Peyer's patch (tissue), 4 donors: ENCODE measurements around the gene KCNK4. TPM values are rescaled to one million over a fixed set of nuclear protein-coding genes. Genes with fewer than 3 reads are reported as not detected.
"Not testable (repeated sequence)": the region's sequence is repeated elsewhere in the genome, so short reads cannot be mapped to it uniquely, and the experiment has no call there.

ENCODE experiments used
- DNase-seq, 3 donors: peaks; one replicate each; pipeline ENCODE4 v3.0.0-alpha.2; 2017 to 2019
- H3K27ac ChIP-seq, 4 donors: fragments of 200-600 bp; sonication (generic); one replicate each; pipeline ENCODE4 v1.5.1; 2016 to 2019
- H3K27me3 ChIP-seq, 2 donors: fragments of 200-600 bp; sonication (generic); one replicate each; pipeline ENCODE4 v1.5.1; 2019
- H3K36me3 ChIP-seq, 3 donors: fragments of 200-600 bp; sonication (generic); one replicate each; pipeline ENCODE4 v1.5.1; 2016 to 2019
- H3K4me1 ChIP-seq, 4 donors: fragments of 200-600 bp; sonication (generic); one replicate each; pipeline ENCODE4 v1.5.1; 2016 to 2019
- H3K4me3 ChIP-seq, 4 donors: fragments of 200-600 bp; sonication (generic); 1 replicate in 3 of 4; 2 replicates in 1 of 4; pipeline ENCODE4 v1.5.1; 2016 to 2019; ENCODE audit warnings: mild to moderate bottlenecking in 1 of 4
- H3K9me3 ChIP-seq, 4 donors: fragments of 200-600 bp; sonication (generic); one replicate each; pipeline ENCODE4 v1.5.1; 2016 to 2019; ENCODE audit warnings: mild to moderate bottlenecking in 1 of 4
- POLR2A ChIP-seq, 2 donors: fragments of 450-650 bp; IDR thresholded peaks; one replicate each; pipeline ENCODE4 v1.5.1; 2017; ENCODE audit warnings: antibody characterized with exemption in 2 of 2, mild to moderate bottlenecking in 2 of 2, moderate library complexity in 2 of 2
- total RNA-seq, 4 donors: library from RNA; depleted of rRNA; stranded (reverse); fragments of >200 nt; gene quantifications; one replicate each; pipeline ENCODE4 v1.1.0, GENCODE V29; 2016
- TF ChIP-seq, protein P1 (sequence below), 6 experiments: fragments of 450-650 bp in 4 of 6; fragments of 200-600 bp in 2 of 6; sonication (generic) in 1 of 6; IDR thresholded peaks; one replicate each; pipeline ENCODE4 v1.5.1; 2017 to 2019; ENCODE audit warnings: antibody characterized with exemption in 6 of 6, mild to moderate bottlenecking in 3 of 6, moderate library complexity in 1 of 6

Gene KCNK4
- total RNA-seq, 4 donors from 2014 or later, result not detected

DNA sequence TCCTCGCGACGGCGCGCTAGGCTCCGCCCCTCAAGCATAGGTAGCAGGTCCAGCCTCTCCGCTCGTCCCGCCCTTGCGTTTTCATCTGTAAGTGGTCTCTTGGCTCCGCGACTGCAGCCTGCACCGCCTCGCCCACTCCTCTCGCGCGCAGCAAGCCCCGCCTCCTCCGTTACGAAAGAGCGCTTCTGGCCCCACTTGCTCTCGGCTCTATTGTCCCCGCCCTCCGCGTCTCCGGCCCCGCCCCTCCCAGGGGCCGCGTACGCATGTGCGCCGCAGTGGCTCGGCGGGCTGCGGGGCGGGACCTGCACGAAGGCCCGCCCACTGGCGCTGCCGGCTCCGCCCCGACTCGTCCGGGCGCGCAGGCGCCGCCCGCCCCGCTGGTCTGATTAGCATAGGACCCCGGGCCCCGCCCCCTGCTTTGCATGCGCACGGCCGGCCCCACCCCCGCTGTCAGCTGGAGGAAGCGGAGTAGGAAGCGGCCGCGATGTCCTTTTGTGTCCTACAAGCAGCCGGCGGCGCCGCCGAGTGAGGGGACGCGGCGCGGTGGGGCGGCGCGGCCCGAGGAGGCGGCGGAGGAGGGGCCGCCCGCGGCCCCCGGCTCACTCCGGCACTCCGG is 14.1 kb downstream of the KCNK4 start, which contains the start of gene ESRRA:
Gene ESRRA (plus strand): TSS at position 450 of the 616 bp plus-strand sequence. CDS start 1,656 bp downstream, outside the sequence.
- Histone ChIP-seq H3K4me3 (peak within 1 kb of the TSS; percentile 82 to 97 (median 92)), H3K36me3 (peaks cover 0 to 13% (median 0%) of the 10 kb centered on the region in 3 donors), H3K9me3 (no peaks in the 10 kb centered on the region), H3K27me3 (peaks cover 0 to 1% of the 10 kb centered on the region in 2 donors), H3K27ac (peak within 1 kb of the TSS; percentile 89 to 100 (median 96)), H3K4me1 (peaks cover 3 to 42% (median 22%) of the 10 kb centered on the region in 4 donors)
- DNase-seq, result peak; percentile 100
- TF ChIP-seq POLR2A (IDR thresholded peaks at IDR 0.05), result peak; percentile 68 to 86
- TF ChIP-seq, protein P1, sequence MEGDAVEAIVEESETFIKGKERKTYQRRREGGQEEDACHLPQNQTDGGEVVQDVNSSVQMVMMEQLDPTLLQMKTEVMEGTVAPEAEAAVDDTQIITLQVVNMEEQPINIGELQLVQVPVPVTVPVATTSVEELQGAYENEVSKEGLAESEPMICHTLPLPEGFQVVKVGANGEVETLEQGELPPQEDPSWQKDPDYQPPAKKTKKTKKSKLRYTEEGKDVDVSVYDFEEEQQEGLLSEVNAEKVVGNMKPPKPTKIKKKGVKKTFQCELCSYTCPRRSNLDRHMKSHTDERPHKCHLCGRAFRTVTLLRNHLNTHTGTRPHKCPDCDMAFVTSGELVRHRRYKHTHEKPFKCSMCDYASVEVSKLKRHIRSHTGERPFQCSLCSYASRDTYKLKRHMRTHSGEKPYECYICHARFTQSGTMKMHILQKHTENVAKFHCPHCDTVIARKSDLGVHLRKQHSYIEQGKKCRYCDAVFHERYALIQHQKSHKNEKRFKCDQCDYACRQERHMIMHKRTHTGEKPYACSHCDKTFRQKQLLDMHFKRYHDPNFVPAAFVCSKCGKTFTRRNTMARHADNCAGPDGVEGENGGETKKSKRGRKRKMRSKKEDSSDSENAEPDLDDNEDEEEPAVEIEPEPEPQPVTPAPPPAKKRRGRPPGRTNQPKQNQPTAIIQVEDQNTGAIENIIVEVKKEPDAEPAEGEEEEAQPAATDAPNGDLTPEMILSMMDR (IDR thresholded peaks at IDR 0.05), result no peak

DNA sequence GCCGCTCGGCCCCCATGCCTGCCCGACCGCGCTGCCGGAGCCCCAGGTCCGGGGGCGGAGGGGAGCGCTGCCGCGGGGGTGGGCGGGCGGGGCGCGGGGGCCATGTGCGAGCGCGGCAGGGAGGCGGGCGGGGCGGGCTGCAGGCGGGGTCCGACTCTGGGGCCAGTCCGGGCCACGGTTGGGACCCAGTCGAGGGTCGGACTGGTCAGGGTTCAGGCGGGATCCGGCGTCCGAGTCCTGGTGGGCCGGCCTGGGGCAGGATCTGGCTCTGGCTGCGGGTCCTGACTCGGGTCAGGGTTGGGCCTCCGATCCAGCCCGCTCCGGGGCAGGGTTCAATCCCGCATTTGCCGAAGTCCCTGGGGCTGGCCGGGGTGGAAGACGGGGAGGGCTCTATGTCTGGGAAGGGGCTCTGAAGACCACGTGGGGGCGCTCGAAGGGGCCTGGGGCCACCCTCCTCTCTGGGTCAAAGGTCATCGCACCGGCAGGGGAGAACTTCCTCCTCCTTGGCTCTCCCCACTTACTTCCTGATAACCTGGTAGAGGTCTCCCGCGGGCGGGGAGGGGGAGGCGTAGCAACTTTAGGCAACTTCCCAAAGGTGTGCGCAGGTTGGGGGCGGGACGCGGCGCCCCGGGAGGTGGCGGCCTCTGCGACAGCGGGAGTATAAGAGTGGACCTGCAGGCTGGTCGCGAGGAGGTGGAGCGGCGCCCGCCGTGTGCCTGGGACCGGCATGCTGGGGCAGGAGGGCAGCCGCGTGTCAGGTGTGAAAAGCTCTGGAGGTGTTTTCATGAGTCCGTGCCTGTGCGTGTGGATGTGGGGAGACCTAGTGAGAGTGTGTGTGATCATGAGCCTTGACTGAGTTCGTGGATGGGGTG is 14.8 kb downstream of the KCNK4 start:
- peaks cover 3 to 34% (median 15%) of the 10 kb centered on the region in 4 donors for H3K4me1 ChIP-seq
- peak overlapping the region; percentile 85 to 100 (median 96) for H3K27ac ChIP-seq
- H3K9me3 ChIP-seq, result no peaks in the 10 kb centered on the region
- H3K27me3 ChIP-seq, result no peaks in the 10 kb centered on the region
- peak; percentile 71 to 74 for TF ChIP-seq POLR2A (IDR thresholded peaks at IDR 0.05)
- TF ChIP-seq, protein P1 (IDR thresholded peaks at IDR 0.05), result peak in 3 of 6 experiments; percentile 1 to 25 (median 14)
- H3K36me3 ChIP-seq, result peaks cover 0 to 13% (median 0%) of the 10 kb centered on the region in 3 donors
- DNase-seq, result peak; percentile 82 to 94 (median 87)
- H3K4me3 ChIP-seq, result peak overlapping the region; percentile 82 to 97 (median 92)

DNA sequence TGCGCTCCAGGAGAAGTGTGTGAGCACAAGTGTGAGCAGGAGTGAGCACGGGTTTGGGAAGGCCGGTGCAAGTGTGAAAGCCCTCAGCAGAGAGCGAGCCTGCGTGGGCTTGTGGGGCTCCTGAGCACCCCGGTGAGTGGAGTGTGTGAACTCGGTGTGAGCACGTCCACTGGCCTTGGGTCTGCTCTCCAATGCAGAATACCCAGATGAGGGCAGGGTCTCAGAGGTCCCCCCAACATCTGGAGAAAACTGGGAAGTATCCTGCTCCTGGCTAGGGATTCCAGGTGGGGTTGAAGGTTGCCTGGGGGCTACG is 15.4 kb downstream of the KCNK4 start:
- no peak for DNase-seq
- no peaks in the 10 kb centered on the region for H3K27me3 ChIP-seq
- H3K36me3 ChIP-seq, result peaks cover 0 to 13% (median 0%) of the 10 kb centered on the region in 3 donors
- peak overlapping the region; percentile 85 to 100 (median 96) for H3K27ac ChIP-seq
- peak in 1 of 2 donors; percentile 1 for TF ChIP-seq POLR2A (IDR thresholded peaks at IDR 0.05)
- TF ChIP-seq, protein P1 (IDR thresholded peaks at IDR 0.05), result no peak
- peak overlapping the region; percentile 82 to 97 (median 92) for H3K4me3 ChIP-seq
- H3K9me3 ChIP-seq, result no peaks in the 10 kb centered on the region
- H3K4me1 ChIP-seq, result peaks cover 3 to 34% (median 13%) of the 10 kb centered on the region in 4 donors

DNA sequence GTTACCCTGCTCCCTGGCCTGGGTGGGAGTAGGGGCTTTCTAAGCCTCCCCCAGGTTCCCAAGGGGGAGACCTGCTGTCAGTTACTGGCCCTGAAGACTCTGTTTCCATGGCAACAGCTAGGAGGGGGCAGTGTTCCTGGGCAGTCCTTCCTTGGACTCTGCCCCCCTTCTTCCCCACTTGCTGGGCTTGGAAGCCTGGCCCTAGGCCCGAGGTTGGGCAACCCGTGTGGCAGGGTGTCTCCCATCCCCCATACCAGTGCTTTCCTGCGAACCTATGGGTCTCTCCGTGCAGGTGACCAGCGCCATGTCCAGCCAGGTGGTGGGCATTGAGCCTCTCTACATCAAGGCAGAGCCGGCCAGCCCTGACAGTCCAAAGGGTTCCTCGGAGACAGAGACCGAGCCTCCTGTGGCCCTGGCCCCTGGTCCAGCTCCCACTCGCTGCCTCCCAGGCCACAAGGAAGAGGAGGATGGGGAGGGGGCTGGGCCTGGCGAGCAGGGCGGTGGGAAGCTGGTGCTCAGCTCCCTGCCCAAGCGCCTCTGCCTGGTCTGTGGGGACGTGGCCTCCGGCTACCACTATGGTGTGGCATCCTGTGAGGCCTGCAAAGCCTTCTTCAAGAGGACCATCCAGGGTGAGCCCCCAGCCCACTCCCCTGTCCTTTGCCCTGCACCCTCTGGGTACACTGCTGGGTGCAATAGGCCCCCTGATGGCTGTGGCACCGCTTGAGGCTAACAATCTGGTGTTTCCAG is 15.9 kb downstream of the KCNK4 start:
- peak overlapping the region; percentile 82 to 97 (median 92) for H3K4me3 ChIP-seq
- DNase-seq, result peak in 2 of 3 donors; percentile 69 to 78
- peaks cover 3 to 34% (median 13%) of the 10 kb centered on the region in 4 donors for H3K4me1 ChIP-seq
- TF ChIP-seq POLR2A (IDR thresholded peaks at IDR 0.05), result no peak
- TF ChIP-seq, protein P1 (IDR thresholded peaks at IDR 0.05), result no peak
- H3K9me3 ChIP-seq, result no peaks in the 10 kb centered on the region
- peaks cover 0 to 13% (median 0%) of the 10 kb centered on the region in 3 donors for H3K36me3 ChIP-seq
- H3K27me3 ChIP-seq, result no peaks in the 10 kb centered on the region
- peak overlapping the region; percentile 85 to 100 (median 96) for H3K27ac ChIP-seq

DNA sequence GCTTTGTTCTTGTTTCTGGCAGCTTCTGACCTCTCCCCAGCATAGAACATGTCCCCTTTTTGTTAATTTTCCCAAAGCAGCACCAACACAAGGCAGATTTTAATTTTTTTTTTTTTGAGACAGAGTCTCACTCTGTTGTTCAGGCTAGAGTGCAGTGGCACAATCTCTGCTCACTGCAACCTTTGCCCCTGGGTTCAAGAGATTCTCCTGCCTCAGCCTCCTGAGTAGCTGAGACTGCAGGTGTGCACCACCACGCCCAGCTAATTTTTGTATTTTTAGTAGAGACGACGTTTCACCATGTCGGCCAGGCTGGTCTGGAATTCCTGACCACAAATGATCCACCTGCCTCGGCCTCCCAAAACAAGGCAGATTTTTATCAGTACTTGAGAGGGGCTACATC is 16.7 kb downstream of the KCNK4 start:
- peaks cover 0 to 16% (median 0%) of the 10 kb centered on the region in 3 donors for H3K36me3 ChIP-seq
- not testable (repeated sequence) for DNase-seq, H3K9me3 ChIP-seq, H3K27me3 ChIP-seq
- H3K4me3 ChIP-seq, result peak overlapping the region in 2 of 4 donors; percentile 96 to 97
- H3K4me1 ChIP-seq, result peaks cover 3 to 40% (median 13%) of the 10 kb centered on the region in 4 donors
- peak overlapping the region in 3 of 4 donors; percentile 85 to 100 (median 98) for H3K27ac ChIP-seq
